Stomach smooth muscle (tissue), 2 donors: ENCODE data around the gene CMIP.
A peak's percentile ranks its signal among the peaks of the same experiment; 100 is the strongest.

ENCODE experiments used
- H3K27ac ChIP-seq: one replicate; pipeline ENCODE4 v1.7.0; 2013; ENCODE audit warnings: mild to moderate bottlenecking, low read length, inconsistent platforms
- H3K27me3 ChIP-seq, 2 donors: one replicate each; pipeline ENCODE4 v1.7.0; 2013; ENCODE audit warnings: low read length in 2 of 2; ENCODE audit not compliant: insufficient read depth in 2 of 2, control insufficient read depth in 1 of 2
- H3K36me3 ChIP-seq, 2 donors: one replicate each; pipeline ENCODE4 v1.7.0; 2013; ENCODE audit warnings: low read length in 2 of 2; ENCODE audit not compliant: control insufficient read depth in 2 of 2, insufficient read depth in 2 of 2
- H3K4me1 ChIP-seq: one replicate; pipeline ENCODE4 v1.7.0; 2013; ENCODE audit warnings: low read length; ENCODE audit not compliant: control insufficient read depth, insufficient read depth
- H3K4me3 ChIP-seq, 2 donors: one replicate each; pipeline ENCODE4 v1.7.0; 2013; ENCODE audit warnings: low read length in 2 of 2
- H3K9ac ChIP-seq, 2 donors: one replicate each; pipeline ENCODE4 v1.7.0; 2013; ENCODE audit warnings: low read length in 2 of 2, mild to moderate bottlenecking in 1 of 2
- H3K9me3 ChIP-seq, 2 donors: one replicate each; pipeline ENCODE4 v1.7.0; 2013; ENCODE audit warnings: low read length in 2 of 2; ENCODE audit not compliant: control insufficient read depth in 2 of 2
- donor health status: healthy.
- donor health status: Pancreatic carcinoma.

The CMIP gene

DNA sequence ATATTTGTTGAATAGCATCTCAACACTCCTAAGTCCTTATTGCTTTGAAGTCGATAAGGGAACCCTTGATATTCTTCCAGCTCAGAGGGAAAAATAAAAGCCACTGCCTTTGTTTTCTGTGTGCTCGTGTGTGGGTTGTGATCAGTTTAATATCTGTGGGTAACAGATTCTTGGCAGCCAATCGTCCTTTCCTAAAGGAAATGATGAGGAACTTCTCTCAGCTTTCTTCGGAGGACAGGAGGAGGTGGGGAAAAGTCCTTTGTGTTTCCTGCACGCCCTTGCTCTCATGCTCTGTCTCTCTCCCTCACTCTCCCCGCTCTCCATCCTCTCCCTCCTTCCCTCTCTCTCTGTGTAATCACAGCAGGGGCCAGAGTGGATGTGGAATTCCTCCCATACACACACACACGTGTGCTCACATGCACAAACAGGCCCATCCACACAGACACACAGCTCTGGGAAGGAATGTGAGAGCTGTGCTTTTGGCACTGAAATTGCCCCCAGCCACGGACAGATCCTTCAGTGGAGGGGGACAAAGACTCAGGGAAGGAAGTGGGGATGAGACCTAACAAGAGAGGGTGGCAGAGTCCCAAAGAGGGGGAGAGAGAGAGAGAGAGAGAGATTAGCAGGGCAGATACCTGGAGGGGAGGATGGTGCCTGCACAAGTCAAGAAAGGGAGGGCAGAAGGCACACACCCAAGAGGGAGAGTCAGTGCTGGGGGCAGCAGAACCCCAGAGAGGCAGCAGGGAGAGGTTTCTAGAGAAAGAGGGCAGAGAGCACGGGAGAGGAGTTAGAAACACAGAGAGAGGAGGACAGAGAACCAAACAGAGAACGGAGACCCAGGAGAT lies 250.9 kb downstream of the CMIP start:
- H3K9me3 ChIP-seq = no peaks in the 10 kb centered on the region
- peaks cover 77% of the 10 kb centered on the region for H3K4me1 ChIP-seq
- peak overlapping the region; percentile 3 to 25 for H3K4me3 ChIP-seq
- H3K27ac ChIP-seq = peak overlapping the region; percentile 98
- peaks cover 27 to 33% of the 10 kb centered on the region in 2 donors for H3K36me3 ChIP-seq
- H3K27me3 ChIP-seq = no peaks in the 10 kb centered on the region
- peak overlapping the region; percentile 29 to 78 for H3K9ac ChIP-seq

DNA sequence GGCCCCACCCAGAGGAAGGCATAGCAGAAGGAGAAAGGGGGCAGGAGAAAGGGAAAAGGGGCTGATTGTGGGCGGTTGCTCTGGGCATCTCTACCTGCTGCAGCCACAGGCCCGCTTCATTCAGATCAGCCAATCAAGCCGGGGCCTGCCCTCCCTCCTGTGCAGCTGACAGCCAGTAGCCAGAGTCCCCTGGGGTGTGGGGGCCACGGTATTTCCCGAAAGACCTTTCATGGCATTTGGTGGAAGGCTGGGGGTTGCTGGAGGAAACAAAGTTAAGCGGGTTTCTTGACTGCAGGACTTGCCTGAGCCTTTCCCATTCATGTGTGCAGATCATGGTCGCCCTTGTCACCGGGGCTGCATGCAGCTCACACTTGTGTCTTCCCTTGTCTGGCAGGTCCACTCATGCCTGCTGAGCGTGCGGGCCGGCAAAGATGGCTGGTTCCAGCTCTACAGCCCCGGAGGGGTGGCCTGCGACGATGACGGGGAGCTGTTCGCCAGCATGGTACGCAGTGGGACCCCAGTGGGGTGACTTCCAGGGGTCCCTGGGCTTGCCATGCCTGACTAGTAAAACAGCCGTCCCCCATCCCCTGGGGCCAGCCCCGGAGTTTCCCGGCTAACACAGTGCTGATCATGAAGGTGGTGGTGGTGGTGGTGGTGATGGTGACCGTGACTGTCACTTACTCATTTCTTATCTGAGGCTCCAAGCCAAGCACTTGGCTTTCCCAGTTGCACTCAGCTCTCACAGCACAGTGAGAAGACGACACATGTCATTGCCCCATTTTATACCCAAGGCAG lies 251.8 kb downstream of the CMIP start:
- no peaks in the 10 kb centered on the region for H3K9me3 ChIP-seq
- peaks cover 30 to 39% of the 10 kb centered on the region in 2 donors for H3K36me3 ChIP-seq
- H3K27ac ChIP-seq = peak overlapping the region; percentile 98
- no peaks in the 10 kb centered on the region for H3K27me3 ChIP-seq
- H3K4me1 ChIP-seq = peaks cover 74% of the 10 kb centered on the region
- H3K4me3 ChIP-seq = no peak overlapping the region
- no peak overlapping the region for H3K9ac ChIP-seq

DNA sequence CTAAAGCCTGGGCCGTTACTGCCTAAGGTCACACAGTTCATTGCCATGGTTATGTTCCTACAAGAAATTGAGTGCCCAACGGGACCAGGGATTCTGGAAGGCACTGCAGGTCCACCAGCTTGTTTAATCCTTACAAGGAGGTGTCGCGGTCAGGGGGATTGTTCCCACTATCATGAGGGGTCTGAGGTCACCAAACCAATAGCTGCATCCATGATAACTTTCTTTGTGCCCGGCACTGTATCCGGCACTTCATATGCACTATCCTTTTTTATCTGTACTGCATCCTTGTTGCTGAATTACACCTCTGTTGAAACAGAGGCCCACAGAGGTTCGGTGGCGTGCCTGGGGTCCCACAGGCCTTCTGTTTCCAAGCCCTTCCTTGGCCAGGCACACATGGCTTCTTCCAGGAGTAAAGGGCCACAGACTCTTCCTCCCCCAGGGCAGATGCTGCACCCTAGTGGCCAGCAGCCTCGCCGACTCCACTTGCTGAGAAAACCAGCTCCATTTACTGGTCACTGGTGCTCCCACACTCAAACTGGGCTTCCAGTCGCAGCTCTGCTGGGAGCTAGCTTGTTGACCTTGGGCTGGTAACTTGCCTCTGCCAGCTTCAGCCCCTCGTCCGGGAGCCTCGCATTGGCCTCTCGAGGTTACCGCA lies 252.5 kb downstream of the CMIP start:
- Histone ChIP-seq H3K4me3 (peak overlapping the region in 1 of 2 donors; percentile 15), H3K9ac (peak overlapping the region in 1 of 2 donors; percentile 55), H3K9me3 (no peaks in the 10 kb centered on the region), H3K27ac (peak overlapping the region; percentile 98), H3K4me1 (peaks cover 66% of the 10 kb centered on the region), H3K36me3 (peaks cover 30 to 38% of the 10 kb centered on the region in 2 donors), H3K27me3 (no peaks in the 10 kb centered on the region)

DNA sequence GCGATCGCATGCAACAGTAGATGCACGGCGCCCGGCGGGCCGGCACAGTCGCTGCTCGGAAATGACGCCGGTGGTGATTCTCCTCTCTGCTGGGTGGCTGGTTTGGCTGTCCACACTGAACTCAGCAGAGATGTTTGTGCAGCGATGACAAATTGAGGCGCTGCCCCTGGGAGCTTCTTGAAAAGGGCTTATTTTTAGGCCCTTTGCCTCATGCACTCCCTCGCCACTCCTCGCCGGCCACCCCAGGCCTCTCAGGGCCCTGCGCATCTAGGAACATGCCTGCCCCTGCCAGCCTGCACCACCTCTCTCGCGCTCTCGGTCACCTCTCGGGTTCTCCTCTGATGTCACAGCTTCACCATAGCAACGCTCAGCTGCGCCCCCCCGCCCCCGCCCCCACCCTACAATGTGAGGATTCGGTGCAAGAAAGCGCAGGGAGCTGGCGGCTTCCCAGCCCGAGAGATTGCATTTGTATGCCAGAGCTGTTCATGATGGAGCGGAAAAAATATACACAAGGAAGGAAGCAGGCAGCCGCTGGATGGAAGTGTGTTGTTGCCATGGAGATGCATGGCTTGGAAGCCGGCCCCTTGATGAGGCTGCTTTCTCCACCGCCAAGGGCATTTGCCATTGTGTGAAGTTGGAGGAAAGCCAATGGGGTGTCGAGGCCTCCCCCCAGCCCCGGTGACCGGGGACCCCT lies 253.2 kb downstream of the CMIP start:
- Histone ChIP-seq H3K36me3 (peaks cover 32 to 39% of the 10 kb centered on the region in 2 donors), H3K9me3 (no peaks in the 10 kb centered on the region), H3K4me3 (peak overlapping the region in 1 of 2 donors; percentile 15), H3K27ac (peak overlapping the region; percentile 98), H3K27me3 (no peaks in the 10 kb centered on the region), H3K4me1 (peaks cover 63% of the 10 kb centered on the region), H3K9ac (no peak overlapping the region)

DNA sequence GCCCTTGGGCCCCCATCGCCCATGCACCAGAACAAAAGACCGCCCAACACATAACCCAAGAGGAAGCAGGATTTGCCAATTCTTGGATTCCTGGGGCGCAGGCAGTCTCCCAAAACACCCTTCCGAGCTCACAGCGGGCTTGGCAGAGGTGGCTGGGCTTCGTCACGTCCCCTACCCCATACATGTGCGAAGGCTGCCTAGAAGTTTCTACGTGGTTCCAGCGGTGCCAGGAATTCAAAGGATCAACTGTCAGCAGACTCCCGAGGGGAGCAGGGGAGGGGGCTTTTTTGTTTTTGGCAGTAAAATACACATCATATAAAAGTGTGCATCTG lies 253.7 kb downstream of the CMIP start:
- peaks cover 61% of the 10 kb centered on the region for H3K4me1 ChIP-seq
- H3K27ac ChIP-seq = peak overlapping the region; percentile 98
- H3K36me3 ChIP-seq = peaks cover 33 to 44% of the 10 kb centered on the region in 2 donors
- no peaks in the 10 kb centered on the region for H3K27me3 ChIP-seq
- H3K4me3 ChIP-seq = no peak overlapping the region
- no peaks in the 10 kb centered on the region for H3K9me3 ChIP-seq
- peak overlapping the region in 1 of 2 donors; percentile 36 for H3K9ac ChIP-seq

DNA sequence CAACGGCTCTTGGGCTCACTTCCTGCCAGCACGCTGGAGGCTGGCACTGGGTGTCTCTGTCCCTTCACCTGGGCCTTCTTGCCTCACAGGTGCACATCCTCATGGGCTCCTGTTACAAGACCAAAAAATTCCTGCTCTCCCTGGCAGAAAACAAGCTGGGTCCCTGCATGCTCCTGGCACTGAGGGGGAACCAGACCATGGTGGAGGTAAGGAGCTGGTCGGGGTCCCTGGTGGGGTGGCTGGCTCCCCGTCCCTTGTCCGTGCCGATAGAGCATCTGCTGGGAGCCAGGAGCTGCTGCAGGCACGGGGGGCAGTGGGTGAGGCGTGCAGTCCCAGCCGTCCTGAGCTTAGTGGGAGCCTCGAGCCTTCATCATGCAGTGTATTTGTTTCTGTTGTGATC lies 255.0 kb downstream of the CMIP start:
- Histone ChIP-seq H3K27me3 (no peaks in the 10 kb centered on the region), H3K9ac (no peak overlapping the region), H3K4me3 (no peak overlapping the region), H3K9me3 (no peaks in the 10 kb centered on the region), H3K27ac (no peak overlapping the region), H3K4me1 (peaks cover 54% of the 10 kb centered on the region), H3K36me3 (peaks cover 35 to 43% of the 10 kb centered on the region in 2 donors)

DNA sequence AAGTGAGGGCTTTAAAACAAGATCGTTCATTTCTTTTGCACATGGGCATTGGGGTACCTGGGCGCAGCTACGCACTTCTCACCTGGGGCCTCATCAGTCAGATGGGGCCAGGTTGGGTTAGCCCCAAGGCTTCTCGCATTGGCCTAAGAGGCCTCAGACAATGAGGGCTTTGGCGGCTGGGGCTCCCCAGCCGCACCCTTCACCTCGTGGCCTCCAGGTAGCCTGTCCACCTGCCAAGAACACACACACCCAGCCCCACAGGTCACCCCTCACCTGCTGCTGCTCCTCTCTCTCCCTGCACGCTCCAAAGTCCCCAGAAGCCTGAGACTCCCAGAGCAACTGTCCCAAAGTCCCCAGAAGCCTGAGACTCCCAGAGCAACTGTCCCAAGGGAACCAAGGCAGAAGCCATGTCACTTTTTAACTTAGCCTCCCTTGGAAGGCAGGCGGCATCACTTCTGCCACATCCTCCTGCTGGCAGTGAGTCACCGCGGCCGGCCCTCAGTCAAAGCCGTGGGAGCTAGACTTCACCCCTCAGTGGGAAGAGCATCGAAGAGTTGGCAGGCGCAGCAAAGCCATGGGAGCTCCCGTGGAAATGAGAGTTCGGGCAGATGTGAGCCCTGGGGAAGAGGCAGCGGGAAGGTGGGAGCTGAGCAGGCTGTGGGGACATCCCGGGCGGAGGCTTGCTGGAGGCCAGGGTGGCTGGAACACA lies 255.6 kb downstream of the CMIP start:
- H3K9me3 ChIP-seq = no peaks in the 10 kb centered on the region
- H3K27me3 ChIP-seq = no peaks in the 10 kb centered on the region
- H3K27ac ChIP-seq = no peak overlapping the region
- no peak overlapping the region for H3K4me3 ChIP-seq
- H3K9ac ChIP-seq = no peak overlapping the region
- peaks cover 48% of the 10 kb centered on the region for H3K4me1 ChIP-seq
- H3K36me3 ChIP-seq = peaks cover 42 to 46% of the 10 kb centered on the region in 2 donors

DNA sequence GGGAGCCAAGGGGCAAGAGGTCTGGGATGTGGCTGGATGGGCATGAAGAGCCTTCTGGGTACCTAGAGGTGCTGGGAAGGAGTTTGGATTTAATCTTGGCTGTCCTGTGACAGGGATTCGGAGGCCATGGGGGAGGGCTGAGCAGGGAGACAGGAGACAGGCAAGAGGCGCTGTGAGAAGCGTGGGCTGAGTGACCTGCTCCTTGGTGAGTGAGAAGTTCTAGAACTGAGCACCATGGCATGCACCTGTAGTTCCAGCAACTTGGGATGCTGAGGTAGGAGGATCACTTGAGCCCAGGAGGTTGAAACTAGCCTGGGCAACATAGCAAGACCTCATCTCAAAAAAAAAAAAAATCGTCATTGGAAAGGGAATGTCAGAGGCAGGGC lies 256.2 kb downstream of the CMIP start:
- Histone ChIP-seq H3K4me3 (no peak overlapping the region), H3K27ac (no peak overlapping the region), H3K27me3 (no peaks in the 10 kb centered on the region), H3K9ac (no peak overlapping the region), H3K9me3 (no peaks in the 10 kb centered on the region), H3K4me1 (peaks cover 46% of the 10 kb centered on the region), H3K36me3 (peaks cover 47 to 52% of the 10 kb centered on the region in 2 donors)

DNA sequence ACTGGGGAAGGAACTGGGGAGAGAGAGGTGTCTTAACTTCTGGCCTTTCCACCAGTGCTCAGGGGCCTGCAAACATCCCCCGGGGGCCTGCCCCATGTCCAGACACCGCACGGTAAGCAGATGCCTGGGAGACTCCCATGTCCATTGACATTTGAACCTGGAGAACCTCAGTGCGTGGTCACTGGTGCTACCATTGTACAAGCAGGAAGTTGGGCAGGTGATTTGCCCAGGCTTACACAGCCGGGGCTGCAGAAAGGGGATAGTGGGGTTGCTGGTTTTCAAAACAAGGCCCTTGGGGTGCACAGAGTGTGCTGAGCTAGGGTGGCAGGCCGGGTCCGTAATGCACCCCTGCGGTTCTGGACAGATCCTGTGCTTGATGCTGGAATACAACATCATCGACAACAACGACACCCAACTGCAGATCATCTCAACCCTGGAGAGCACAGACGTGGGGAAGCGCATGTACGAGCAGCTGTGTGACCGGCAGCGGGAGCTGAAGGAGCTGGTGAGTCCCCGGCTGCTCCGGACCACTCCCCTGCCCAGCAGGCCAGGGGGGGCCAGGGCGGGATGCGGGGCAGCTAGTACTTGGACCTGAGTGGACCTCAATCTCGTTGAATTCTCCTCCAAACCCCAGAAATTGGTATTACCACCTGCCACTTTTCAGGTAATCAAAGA lies 256.8 kb downstream of the CMIP start:
- no peaks in the 10 kb centered on the region for H3K27me3 ChIP-seq
- H3K4me1 ChIP-seq = peaks cover 46% of the 10 kb centered on the region
- peaks cover 52 to 54% of the 10 kb centered on the region in 2 donors for H3K36me3 ChIP-seq
- H3K4me3 ChIP-seq = no peak overlapping the region
- H3K9ac ChIP-seq = no peak overlapping the region
- H3K9me3 ChIP-seq = no peaks in the 10 kb centered on the region
- peak overlapping the region; percentile 11 for H3K27ac ChIP-seq
